GM06990 (cell line): ENCODE data around the gene SEC14L6.

ENCODE experiments used
- DNase-seq: peaks from one replicate; pipeline ENCODE4 v3.0.0-alpha.2; 2011; ENCODE audit not compliant: insufficient read length; ENCODE audit errors: extremely low read depth
- H3K27me3 ChIP-seq: replicated peaks from 2 replicates; pipeline ENCODE4 v1.6.0; 2011; ENCODE audit warnings: low read length; ENCODE audit not compliant: control insufficient read depth, insufficient read depth
- H3K36me3 ChIP-seq: 2 replicates; pipeline ENCODE4 v1.5.1; 2011; ENCODE audit warnings: low read length; ENCODE audit not compliant: control insufficient read depth, insufficient read depth
- H3K4me3 ChIP-seq: replicated peaks from 2 replicates; pipeline ENCODE4 v1.5.1; 2011; ENCODE audit warnings: low read depth, mild to moderate bottlenecking, control low read depth, low read length
- TF ChIP-seq, protein P1 (sequence below): IDR thresholded peaks from 2 replicates; pipeline ENCODE4 v1.5.1; 2011; ENCODE audit warnings: low read length, control low read depth, mild to moderate bottlenecking, inconsistent platforms; ENCODE audit not compliant: insufficient read depth, poor library complexity, severe bottlenecking

Gene SEC14L6

GRCh38 chr22:30526656-30527055, 19.9 kb downstream of the SEC14L6 start:
- no peak for DNase-seq
- Histone ChIP-seq H3K36me3 (no peaks in the 10 kb centered on the region), H3K4me3 (no peak overlapping the region), H3K27me3 (no peaks in the 10 kb centered on the region)
- TF ChIP-seq, protein P1, sequence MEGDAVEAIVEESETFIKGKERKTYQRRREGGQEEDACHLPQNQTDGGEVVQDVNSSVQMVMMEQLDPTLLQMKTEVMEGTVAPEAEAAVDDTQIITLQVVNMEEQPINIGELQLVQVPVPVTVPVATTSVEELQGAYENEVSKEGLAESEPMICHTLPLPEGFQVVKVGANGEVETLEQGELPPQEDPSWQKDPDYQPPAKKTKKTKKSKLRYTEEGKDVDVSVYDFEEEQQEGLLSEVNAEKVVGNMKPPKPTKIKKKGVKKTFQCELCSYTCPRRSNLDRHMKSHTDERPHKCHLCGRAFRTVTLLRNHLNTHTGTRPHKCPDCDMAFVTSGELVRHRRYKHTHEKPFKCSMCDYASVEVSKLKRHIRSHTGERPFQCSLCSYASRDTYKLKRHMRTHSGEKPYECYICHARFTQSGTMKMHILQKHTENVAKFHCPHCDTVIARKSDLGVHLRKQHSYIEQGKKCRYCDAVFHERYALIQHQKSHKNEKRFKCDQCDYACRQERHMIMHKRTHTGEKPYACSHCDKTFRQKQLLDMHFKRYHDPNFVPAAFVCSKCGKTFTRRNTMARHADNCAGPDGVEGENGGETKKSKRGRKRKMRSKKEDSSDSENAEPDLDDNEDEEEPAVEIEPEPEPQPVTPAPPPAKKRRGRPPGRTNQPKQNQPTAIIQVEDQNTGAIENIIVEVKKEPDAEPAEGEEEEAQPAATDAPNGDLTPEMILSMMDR, result no peak

- Histone ChIP-seq H3K27me3 (no peaks in the 10 kb centered on the region), H3K4me3 (no peak overlapping the region), H3K36me3 (no peaks in the 10 kb centered on the region)
- TF ChIP-seq, protein P1, result no peak
- no peak for DNase-seq
Measured at GRCh38 chr22:30523646-30524489, 22.7 kb downstream of the SEC14L6 start.

DNA sequence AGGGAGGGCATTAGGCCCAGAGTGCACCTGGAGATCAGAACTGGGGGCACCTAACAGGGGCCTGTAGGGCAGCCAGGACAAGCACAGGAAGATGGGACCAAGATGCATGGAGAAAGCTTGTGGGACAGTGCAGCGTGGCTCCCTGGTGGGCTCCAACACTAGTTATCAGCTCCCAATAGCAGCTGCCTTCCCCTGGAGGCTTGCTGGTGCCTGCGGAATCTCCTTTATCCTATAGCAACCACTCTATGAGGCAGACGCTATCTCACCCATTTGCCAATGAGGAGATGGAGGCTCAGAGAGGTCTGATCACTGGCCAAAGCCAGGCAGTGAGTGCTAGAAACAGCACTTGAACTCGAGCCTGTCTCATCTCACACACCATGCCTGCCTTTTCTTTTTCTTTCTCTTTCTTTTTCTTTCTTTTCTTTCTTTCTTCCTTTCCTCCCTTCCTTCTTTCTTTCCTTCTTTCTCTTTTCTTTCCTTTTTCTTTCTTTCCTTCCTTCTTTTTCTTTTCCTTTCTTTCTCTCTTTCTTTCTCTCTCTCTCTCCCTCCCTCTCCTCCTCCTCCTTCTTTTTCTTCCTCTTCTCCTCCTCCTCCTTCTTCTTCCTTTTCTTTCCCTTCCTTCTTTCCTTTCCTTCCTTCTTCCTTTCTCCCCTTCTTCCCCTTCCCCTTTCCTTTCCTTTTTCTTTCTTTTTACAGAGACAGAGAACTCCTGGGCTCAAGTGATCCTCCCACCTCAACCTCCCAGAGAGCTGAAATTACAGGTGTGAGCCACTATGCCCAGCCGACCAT, 25.0 kb downstream of the SEC14L6 start:
- Histone ChIP-seq H3K4me3 (no peak overlapping the region), H3K36me3 (no peaks in the 10 kb centered on the region), H3K27me3 (no peaks in the 10 kb centered on the region)
- TF ChIP-seq, protein P1, result no peak
- DNase-seq, result no peak

DNA sequence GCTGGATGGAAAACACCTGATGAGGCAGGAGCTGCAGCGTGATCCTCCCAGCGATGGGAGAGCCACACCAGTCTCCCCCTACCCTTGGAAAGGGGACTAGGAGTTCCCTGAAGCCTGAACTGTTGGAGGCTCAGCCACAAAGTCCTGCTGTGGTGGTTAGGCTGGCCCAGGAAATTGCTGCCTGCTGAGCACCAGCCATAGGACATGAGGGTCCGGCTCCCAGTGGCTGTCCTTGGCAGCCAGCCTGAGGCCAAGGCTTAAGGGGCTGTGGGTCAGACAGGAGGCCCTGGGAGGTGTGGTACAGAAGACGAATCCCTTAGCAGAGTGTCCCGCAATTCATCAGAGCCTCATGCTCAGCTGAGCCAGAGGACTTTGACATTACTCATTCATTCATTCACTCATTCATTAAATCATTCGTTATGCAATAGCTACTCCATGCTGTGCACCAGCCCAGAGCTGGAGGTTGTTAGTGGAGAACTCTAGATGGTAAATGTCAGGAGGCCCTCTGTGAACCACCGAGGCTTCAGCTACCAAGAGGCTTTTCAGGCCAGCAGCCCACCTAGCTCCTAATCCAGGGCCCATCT, 26.6 kb downstream of the SEC14L6 start:
- Histone ChIP-seq H3K36me3 (no peaks in the 10 kb centered on the region), H3K27me3 (no peaks in the 10 kb centered on the region; the same call in 1 of the 2 replicates), H3K4me3 (no peak overlapping the region)
- TF ChIP-seq, protein P1, result no peak
- DNase-seq, result no peak

- no peak for DNase-seq
- Histone ChIP-seq H3K4me3 (no peak overlapping the region), H3K36me3 (no peaks in the 10 kb centered on the region), H3K27me3 (no peaks in the 10 kb centered on the region; the same call in 1 of the 2 replicates)
- TF ChIP-seq, protein P1, result no peak
Measured at GRCh38 chr22:30516731-30517130, 29.8 kb downstream of the SEC14L6 start.
